Measurements from ENCODE around the gene CPXM2.

CPXM2 gene

DNA sequence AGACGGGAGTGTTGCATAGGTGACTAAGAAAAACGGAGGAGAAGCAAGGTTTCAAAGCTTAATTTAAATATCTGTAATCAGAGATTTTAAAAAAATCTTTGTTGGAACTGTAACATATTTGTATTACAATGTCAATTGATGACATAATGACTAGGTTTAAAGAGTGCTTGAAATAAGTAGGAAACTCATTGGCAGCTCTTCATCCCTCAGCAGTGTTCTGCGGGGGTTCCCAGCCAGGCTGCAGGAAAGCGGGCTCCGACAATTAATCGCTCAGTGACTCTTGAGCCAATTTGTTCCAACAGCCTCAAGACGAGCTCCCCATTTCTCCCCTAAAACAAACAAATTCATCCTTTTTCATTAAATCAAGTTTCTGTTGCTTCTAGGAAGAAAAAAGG, 22.6 kb downstream of the CPXM2 start:
- DNase-seq (ENCODE audit: low spot score) = no peak

DNA sequence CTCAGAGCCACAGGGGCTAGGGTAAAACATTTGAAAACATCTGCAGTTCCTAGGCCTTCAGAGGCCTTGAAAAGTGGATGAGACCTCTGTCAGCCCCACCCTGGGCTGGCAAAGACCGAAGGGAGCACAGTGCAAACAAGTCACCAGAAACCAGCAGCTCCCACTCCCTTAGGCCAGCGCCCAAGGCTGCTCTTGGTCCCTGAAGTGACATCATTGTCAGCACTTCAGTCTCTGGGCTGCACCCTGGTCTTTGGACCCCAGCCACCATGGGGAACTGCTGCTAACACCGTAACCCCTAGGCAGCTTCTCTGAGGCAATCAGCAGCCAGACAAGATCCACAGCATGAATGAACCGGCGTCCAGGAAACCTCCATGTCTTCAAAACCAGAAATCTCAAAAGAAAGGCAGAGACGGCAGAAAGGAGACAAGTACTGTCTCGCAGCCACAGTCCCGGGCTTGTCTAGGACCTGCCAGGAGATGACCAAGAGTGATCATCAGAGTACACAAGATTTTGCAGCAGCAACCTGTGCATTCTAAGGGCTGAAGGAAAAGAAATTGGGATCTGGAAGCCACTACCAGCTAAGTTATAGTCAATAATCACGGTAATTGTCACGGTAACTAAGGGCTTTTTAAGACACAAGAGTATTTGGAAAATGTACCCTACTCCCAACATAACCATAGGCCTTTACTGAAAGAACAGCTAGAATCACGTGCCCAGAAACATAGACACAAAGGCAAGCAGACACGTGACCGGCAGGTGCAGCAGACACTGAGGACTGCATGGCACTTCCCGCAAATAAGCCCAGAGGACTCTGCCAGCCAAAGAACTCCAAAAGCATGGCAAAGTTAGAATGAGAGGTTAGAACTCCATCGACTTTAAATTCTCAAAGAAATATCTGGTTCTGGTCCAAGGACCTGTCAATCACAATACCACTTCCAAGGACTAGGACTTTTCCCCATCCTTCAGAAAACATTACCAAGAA, 23.3 kb downstream of the CPXM2 start:
- no peak for DNase-seq (ENCODE audit: low spot score)

DNA sequence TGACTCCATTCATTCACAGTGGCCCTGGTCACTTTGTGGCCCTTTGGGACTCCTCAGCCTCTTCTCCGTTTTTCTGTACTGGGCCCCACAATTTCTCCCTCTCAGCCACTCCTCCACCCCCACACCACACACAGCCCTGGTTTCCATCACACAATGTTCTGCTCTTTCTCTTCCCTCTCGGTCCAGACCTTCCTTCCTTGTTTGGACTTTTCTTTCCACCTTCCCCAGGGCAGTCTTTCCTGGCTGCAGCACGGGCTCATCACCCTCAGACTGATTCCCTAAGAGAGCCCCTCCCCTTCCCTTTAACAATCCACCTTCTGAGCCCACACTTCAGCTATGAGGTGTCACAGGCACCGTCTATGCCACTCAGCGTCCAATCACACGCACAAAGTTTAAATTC, 25.7 kb downstream of the CPXM2 start:
- DNase-seq (ENCODE audit: low spot score) = no peak

DNA sequence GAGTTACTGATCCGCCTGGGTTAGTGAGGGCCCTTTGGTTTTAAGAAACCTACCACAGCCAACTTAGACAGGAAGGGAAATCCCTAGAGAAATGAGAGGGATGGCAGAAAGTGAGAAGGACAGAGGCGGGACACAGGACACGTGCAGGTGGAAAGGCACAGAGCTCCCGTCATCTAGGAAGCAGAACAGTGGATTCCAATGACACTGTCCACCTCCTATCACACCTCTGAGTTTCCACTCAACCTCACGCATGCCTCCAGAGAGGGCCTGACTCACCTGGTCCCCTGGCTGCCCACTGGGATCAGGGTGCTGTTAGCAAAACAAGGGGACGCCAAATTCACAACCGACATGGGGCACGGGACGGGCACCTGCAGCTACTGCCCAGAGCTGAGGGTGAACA, 26.3 kb downstream of the CPXM2 start:
- DNase-seq (ENCODE audit: low spot score) = no peak

DNA sequence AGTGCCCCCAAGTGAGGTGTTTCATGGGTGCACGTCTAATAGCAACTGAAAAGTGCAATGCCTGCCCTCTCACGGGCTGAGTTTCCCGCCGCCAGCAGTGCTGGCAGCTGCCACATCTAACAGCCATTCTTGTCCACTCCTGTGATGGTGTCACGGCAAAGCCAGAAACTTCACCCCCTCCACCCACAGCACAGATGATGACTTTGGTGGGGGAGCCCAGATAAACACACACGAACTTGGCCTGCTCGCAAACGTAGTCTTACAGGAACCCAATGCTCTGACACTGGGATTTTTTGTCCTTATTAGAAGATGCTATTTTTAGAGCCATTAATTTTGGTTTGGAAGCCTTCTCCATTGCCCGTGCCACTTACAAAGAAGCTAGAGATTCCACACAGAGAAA, 26.7 kb downstream of the CPXM2 start:
- no peak for DNase-seq (ENCODE audit: low spot score)

DNA sequence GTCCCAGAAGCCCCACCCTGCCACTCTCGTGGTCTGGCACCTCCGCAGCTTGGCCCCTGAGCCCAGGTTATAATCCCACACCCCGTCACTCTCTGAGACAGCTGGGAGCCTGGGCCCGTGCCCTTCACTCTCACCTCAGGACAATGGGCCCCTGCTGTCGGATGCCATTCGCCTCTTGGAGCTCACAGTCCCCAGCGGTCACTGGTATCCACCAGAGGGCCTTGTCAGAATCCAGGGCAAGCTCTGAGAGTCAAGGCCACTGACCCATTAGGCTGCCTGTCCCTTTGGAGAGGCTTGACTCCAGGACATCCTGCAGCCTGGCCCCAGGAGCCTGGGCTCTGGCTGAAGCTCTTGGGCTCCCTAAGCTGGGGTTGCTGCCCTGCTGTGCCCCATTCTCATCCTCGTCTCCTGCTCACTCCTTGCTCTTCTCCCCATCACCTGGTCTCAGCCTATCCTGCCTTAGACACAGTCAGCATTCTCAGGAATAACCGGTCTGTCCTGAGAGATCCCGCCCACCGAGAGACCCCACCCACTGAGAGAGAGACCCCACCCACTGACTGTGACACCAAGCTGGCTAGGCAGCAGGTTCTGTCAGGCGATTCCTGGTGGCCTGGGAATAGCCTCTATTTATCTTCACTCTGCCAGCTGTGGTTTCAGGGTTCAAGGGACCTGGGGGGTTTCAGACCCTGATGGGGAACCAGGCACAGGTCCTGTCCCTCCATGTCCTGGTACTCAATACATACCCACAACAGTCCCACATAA, 27.7 kb downstream of the CPXM2 start:
- DNase-seq (ENCODE audit: low spot score) = no peak

DNA sequence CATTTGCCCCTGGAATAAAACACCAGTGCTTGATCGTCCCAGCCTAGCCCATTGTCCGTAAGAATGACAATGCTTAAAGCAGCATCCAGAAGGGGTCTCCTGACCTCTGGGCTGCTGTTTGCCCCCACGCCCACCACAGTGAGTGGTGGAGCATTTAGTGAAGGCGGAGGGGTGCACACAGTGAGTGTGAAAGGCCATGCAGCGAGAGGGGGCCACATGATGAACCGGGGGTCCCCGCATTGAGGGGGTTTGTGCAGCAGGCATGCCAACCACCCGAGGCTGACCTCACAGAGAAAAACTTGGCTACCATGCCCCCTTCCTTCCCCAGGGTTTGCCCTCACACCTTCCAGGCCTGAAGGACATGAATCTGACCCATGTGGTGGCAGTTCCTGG, 28.4 kb downstream of the CPXM2 start:
- no peak for DNase-seq (ENCODE audit: low spot score)

DNA sequence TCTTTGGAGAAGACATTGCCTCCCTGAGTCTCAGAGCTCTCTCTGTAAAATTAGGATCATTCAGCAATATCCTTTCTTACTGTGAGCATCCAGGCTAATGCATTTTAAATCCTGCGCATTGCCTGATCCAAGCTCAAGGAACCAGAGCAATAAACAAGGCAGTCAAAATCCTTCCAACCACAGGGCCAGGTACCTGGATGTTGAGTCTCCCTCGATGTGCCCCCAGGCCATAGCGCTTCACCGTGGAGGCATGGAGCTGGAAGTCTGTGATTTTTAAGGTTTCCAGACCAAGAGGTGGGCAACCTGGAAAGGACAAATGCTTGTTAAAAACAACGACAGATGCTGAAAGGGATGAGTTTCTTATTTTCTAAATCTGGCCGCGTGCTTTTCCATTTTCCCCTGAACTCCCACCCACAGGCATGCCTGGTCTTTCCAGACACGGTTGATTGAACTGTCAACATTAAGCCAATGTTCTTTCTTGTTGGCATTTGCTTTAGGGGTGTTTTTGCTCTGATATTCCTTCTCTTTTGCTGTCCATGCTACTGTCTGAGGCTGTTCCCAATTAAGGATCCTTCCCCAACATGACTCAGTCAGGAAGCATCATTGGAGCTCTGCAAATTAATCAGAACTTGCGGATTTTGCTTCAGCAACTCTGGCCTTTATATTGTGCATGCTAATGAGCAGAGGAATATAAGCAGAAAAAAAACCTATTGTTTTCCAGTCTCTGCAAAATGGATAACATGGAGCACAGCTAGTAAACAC, 29.0 kb downstream of the CPXM2 start:
- DNase-seq (ENCODE audit: low spot score) = no peak

DNA sequence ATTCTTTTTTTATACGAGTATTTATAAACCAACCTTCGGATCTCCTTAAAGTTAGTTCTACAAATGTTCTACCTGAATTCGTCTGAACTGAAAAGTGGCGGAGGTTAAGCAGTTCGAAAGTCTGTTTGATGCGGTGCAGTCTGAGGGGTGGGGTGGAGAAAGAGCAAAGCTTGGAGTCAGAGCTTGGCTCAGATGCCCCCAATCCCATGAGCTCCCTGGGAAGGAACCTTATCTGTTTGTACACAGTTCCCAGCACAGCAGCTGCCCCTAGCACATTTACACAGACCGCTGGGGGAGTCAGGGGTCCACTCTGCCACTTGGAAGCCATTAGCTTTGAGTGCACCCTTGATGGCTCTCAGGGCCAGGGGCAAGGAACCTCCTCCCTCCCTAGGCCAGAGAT, 30.8 kb downstream of the CPXM2 start:
- DNase-seq (ENCODE audit: low spot score) = no peak

DNA sequence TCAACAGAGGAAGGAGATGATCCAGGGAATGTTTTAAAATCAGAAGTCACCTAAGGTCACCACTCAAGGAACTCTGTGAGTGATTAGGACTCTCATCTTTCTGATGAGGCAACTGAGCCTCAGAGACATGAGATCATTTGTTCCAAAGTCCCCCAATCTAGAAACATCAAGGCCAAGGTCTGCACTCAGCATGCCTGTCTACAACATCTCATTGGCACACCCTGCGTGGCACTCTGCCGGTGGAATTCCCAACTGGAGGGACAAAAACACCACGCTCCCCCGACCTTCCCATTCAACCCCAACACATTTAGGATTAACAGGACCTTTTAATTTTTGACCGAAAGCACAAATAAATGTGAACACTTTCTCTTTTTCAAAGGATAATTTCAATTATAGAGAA, 31.4 kb downstream of the CPXM2 start:
- DNase-seq (ENCODE audit: low spot score) = no peak

DNA sequence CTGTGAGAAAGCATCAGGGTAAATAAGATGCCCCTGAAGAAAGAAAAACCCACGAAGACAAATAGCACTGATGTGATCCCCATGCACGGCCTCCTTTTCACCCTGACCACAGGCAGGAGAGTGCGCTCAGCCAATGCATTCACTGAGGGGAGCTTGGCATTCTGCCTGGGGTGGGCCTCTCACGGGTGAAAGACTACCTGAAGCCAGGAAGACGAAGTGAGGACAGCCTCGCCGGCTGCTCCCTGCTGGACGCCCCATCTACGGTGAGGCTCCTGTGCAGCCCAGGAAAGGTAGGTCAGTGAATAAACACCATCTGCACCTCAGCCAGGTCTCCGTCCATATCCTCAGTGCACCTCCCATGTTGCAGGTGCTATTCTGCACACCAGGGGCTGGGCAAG, 32.0 kb downstream of the CPXM2 start:
- DNase-seq (ENCODE audit: low spot score) = no peak

DNA sequence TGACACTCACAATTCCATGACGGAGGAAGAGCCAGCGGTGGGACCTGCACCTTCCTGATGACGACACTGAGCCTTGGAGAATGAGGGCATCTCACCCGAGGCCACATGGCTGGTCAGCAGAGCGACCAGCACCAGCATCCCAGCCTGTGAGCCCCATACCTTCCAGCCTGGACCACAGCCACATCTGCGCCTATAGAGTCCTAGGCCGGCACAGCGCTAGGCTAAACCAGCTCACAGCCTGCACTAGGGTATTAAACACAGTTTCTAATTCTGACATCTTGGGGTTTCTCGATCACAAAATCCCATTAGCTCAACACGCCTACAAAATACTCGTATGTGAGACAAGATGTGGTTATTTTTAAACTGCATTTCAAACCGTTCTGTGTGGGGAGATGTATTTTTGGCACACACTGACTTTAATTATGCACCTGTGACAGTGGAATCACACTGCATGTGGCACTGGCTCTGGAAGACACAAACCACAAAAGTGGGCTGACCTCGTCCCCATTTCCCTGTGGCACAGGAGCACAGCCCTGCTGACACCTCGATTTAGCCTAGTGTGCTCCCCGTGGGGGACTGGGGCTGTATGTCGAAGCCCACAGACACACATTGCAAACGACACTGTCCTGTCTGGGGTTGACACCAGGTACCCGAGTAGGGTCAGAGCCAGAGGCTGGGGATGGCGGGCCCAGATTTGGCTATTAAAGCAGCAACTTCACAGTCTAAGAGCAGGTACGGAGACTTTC, 32.5 kb downstream of the CPXM2 start:
- no peak for DNase-seq (ENCODE audit: low spot score)

DNA sequence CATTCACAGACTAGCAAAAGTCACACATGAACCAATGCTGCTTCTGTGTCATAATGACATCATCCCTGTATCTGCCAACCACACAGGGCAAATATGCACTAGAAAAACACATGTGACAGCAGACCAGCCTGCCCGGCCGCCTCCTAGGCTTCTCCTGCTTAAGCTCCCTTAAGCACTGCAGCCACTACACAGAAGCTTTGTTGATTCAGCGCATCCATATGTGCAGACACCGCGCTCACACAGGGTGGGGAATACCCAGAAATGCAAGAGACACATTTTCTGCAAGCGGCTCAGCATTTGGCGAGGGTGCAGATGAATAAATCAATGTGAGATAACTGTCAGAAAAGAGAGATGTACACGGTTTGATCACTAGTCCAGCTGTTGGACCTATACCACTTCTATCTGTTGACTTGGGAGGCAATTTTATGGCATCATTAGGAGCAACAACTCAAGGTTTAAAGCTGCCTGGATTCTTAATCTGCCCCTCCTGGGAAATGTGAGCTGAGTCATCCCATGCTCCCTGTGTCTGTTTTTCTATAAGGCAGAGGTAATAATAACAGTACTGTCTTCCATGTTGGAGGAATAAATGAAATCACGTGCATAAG, 33.4 kb downstream of the CPXM2 start:
- DNase-seq (ENCODE audit: low spot score) = no peak

DNA sequence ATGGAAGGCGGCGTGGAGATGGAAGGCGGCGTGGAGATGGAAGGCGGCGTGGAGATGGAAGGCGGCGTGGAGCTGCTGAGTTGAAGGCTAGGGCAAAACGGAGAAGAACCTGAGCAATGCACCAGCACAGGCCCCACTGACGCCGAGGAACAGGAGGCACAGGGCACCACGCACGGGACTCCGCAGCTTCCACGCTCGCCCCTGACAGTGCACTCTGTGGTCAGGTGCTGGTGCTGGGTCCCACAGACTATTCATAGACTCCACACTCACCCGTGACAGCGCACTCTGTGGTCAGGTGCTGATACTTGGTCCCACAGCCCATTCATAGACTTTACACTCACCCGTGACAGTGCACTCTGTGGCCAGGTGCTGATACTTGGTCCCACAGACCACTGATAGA, 34.0 kb downstream of the CPXM2 start:
- no peak for DNase-seq (ENCODE audit: low spot score)

DNA sequence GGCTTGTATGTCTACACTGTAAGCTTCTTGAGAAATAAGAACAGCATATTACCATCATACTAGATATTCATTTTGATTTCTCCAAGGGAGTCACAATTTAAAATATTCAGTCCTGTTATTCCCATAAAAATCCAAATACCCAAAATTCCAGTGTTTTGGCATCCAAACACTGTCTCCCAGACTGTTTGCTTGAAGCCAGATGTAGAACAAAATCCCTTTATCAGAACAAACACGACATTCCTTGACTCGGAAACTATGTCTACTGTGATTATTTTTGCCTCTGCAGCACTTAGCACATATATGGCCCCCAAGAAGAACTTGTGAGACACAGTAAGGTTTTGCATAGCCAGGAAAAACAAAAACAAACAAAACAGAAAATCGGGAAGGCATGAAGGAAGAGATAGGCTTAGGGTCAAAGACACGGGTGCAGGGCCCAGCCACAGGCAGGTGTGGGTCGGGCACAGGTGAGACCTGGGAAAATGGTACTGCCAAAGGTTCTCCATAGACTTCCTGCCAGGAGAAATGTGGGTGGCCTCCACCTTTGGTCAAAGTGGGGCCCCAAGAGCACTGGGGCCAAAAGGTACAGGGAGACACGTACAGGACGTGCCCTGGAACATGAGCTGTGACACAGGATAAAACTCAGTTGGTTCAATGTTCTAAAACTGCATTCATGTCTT, 36.5 kb downstream of the CPXM2 start:
- no peak for DNase-seq (ENCODE audit: low spot score)

DNA sequence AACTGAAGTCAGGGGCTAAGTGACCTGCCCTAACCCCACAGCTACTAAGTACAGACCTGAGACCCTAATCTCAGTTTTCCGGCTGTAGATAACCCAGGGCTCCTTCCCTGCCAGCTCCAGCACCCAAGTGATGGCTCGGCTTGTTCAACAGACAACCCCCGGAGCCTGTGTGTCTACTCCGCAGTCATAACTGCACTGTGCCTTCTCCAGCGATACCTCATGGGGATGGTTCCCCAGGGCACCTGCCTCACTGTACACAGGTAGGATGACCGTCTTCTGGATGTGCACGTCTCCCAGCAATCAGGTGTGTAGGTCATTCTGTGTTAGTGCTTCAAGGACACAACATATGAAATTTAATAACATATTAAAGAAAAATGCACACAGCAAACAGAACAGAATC, 37.1 kb downstream of the CPXM2 start:
- no peak for DNase-seq (ENCODE audit: low spot score)

DNA sequence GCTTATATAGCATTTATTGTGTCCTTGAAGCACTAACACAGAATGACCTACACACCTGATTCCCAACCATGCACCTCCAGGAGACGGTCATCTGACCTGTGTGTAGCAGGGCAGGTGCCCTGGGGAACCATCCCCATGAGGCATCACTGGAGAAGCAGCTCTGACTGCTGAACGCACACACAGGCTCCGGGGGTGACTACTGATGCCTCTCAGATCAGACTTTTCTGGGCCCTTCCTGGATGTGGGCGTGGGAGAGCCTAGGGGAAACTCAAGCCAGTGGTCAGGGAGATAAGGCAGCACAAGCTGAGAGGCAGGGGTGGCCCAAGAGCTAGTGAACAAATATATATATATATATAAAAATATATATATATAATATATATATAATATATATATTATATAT, 37.6 kb downstream of the CPXM2 start:
- DNase-seq (ENCODE audit: low spot score) = no peak

DNA sequence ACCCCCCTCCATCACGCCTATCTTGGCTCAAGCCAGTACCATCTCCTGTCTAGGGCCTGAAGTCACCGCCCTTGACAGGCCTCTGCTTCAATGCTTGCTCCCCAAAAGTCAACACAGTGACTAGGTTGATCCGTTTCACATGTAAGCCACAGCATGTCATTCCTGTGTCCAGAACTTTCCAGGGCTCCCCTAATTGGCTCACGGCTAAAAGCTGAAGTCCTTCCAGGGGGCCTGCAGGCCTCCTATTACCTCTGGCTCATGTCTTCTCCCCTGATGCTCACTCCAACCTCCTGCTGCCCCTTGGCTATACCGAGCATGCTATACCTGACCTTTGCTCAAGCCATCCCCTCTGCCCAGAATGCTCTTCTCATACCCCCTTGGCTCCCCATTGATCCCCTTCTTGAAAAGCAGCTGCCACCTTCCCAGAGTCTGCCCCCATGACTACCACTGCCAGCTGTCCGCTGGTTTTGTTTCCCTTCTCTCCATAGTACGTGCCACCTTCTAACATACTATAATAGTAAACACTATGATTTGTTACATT, 39.1 kb downstream of the CPXM2 start:
- DNase-seq (ENCODE audit: low spot score) = no peak

DNA sequence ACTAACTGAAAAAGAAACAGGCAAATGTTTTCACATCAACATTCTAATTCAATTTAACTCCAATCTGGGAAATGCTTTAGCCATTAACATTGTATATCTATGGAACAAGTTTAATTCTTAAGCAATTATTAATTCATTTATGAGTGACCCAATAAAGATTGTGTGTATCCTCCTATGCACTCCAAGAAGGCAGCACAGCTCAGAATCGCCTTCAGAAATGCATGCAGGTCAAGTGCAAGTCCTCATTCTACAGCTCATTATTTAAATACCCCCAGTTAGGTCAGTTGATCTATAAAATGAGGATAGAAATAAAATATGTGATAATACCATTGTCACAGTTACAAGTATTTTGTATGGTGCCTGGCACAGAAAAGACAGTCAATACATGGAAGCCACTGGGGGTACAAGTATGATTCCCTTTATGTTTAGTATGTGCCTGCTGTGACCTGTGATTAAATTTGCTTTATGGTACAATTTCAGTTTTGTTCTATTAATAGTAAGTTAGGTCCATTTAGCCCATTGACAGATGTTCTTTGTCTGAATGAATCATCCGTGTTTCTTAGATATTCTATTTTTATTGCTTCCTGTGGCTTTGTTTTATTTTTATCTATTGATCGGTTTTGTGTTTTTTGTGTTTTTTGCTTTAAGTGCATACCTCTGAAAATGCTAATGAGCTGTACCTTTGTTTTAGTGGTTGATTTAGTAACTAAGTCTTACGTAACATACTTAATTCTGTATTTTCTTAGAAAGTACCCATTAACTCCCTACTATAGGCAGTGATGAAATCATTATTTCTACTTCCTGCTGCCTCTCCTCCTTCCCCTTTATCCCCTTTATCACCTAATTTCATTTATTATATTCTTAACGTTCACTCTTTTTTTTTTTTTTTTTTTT, 42.8 kb downstream of the CPXM2 start:
- no peak for DNase-seq (ENCODE audit: low spot score)
